OCI-LY3 (cell line): Measurements from ENCODE around the gene UST.
A peak's percentile ranks its signal among the peaks of the same experiment; 100 is the strongest.

Source experiments
- H2AFZ ChIP-seq: fragments of 200-600, 300-600 bp; shearing (Covaris generic); 2 replicates; pipeline ENCODE4 v1.6.0; 2014; ENCODE audit warnings: antibody characterized with exemption, low read depth, low read length
- H3K27ac ChIP-seq: fragments of 200-600, 300-600 bp; sonication (generic); 2 replicates; pipeline ENCODE4 v1.5.1; 2014; ENCODE audit warnings: mild to moderate bottlenecking, low read length, moderate library complexity, mixed read lengths
- H3K27me3 ChIP-seq: fragments of 200-600, 300-600 bp; sonication (generic); 2 replicates; pipeline ENCODE4 v1.6.1; 2014; ENCODE audit warnings: low read depth, low read length, mixed read lengths
- H3K36me3 ChIP-seq: fragments of 200-600, 300-600 bp; sonication (generic); replicated peaks from 2 replicates; pipeline ENCODE3; 2014; ENCODE audit warnings: low read depth, low read length, mixed read lengths
- H3K4me1 ChIP-seq: fragments of 300-600, 200-600 bp; sonication (generic); 2 replicates; pipeline ENCODE4 v1.6.1; 2014; ENCODE audit warnings: low read length, mixed read lengths
- H3K4me2 ChIP-seq: fragments of 200-600, 300-600 bp; sonication (generic); 2 replicates; pipeline ENCODE4 v1.6.1; 2014; ENCODE audit warnings: low read length, mixed read lengths
- H3K4me3 ChIP-seq: fragments of 300-600, 200-600 bp; sonication (generic); 2 replicates; pipeline ENCODE4 v1.5.1; 2014; ENCODE audit warnings: antibody characterized with exemption, mild to moderate bottlenecking, low read length, moderate library complexity
- H3K79me2 ChIP-seq: fragments of 300-600, 200-600 bp; shearing (Covaris generic); 2 replicates; pipeline ENCODE4 v1.6.1; 2014; ENCODE audit warnings: mild to moderate bottlenecking, low read length, mixed read lengths
- H3K9ac ChIP-seq: fragments of 300-600, 200-600 bp; shearing (Covaris generic); 2 replicates; pipeline ENCODE4 v1.6.0; 2014; ENCODE audit warnings: mild to moderate bottlenecking, low read length, moderate library complexity
- H3K9me3 ChIP-seq: fragments of 200-600, 300-600 bp; shearing (Covaris generic); 2 replicates; pipeline ENCODE4 v1.6.1; 2014; ENCODE audit warnings: low read length, mixed read lengths; ENCODE audit not compliant: insufficient read depth
- H4K20me1 ChIP-seq: fragments of 200-600, 300-600 bp; sonication (generic); 2 replicates; pipeline ENCODE4 v1.6.1; 2016; ENCODE audit warnings: low read length, mixed read lengths; ENCODE audit not compliant: insufficient read depth
- CTCF ChIP-seq: fragments of 200-600, 300-600 bp; sonication (generic); IDR thresholded peaks from 2 replicates; pipeline ENCODE4 v1.5.1; 2014; ENCODE audit warnings: antibody characterized with exemption, low read length, low read depth
- EZH2phosphoT487 ChIP-seq: fragments of 200-600 bp; shearing (Covaris generic); IDR thresholded peaks from 2 replicates; pipeline ENCODE4 v1.6.1; 2018; ENCODE audit warnings: antibody characterized with exemption, mixed run types, low read depth

Gene UST

DNA sequence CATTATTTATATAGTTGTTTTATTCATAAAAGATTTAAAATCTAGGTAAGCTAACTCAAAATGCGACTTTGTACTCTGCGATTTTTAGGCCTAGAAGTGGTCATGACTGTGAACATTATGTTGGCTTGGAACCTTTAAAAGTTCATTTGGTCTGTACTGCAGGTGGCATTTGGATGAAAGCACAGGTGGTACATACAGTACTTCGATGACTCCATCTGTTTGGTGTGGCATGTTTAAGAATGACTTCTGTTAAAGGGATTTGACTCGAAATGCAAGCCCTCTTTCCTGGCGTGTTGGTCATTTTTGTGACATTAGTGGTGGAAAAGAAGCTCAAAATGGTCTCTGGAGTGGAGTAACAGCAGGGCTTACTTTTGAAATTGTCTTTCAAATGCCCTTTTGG lies 118.1 kb downstream of the UST start:
- peaks cover 5% of the 10 kb centered on the region for H3K36me3 ChIP-seq
- H2AFZ ChIP-seq = no peak overlapping the region
- no peaks in the 10 kb centered on the region for H3K9me3 ChIP-seq
- peaks cover 33% of the 10 kb centered on the region for H3K4me1 ChIP-seq
- H3K4me3 ChIP-seq = no peak overlapping the region
- H3K27me3 ChIP-seq = no peaks in the 10 kb centered on the region
- H3K79me2 ChIP-seq = no peaks in the 10 kb centered on the region
- TF ChIP-seq EZH2phosphoT487 = no peak
- no peak for TF ChIP-seq CTCF
- no peak overlapping the region for H3K27ac ChIP-seq
- H4K20me1 ChIP-seq = no peaks in the 10 kb centered on the region
- H3K4me2 ChIP-seq = no peak overlapping the region
- H3K9ac ChIP-seq = no peak overlapping the region

DNA sequence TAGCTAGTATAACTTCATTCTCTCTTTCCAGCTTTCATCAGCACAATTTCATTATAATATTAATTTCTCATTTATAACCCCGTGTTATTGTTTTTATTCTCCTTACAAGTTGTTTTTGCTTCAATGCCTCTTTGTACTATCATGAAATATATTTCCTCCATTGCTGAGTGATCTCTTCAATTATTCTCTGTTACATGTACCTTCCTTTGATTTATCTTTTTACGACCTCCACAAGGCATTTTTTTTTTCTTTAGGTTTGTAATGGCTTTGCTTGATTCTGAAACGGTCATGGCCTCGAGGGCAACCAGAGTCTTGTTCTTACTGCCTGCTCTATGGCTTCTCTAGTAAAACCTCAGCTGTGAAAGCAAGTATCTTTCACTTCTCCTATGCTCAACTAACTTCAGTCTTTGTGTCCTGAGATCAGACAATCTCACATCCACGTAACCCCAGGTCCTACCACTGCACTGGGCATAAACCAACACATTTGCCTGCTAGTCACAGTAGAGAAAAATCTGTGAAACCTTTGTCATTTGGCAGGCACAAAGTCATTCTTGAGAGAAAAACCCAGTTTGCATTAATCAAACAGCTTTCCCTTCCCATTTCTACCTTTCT lies 119.9 kb downstream of the UST start:
- H3K36me3 ChIP-seq = peaks cover 5% of the 10 kb centered on the region
- no peaks in the 10 kb centered on the region for H4K20me1 ChIP-seq
- H3K4me2 ChIP-seq = peak overlapping the region; percentile 83
- peak overlapping the region; percentile 83 for H3K27ac ChIP-seq
- H3K4me3 ChIP-seq = peak overlapping the region; percentile 54
- TF ChIP-seq CTCF (no peak), EZH2phosphoT487 (no peak)
- no peaks in the 10 kb centered on the region for H3K9me3 ChIP-seq
- H2AFZ ChIP-seq = no peak overlapping the region; the same call in 1 of the 2 replicates
- H3K4me1 ChIP-seq = peaks cover 33% of the 10 kb centered on the region
- H3K79me2 ChIP-seq = no peaks in the 10 kb centered on the region
- H3K27me3 ChIP-seq = no peaks in the 10 kb centered on the region
- H3K9ac ChIP-seq = peak overlapping the region; percentile 57

- H3K9me3 ChIP-seq = no peaks in the 10 kb centered on the region
- H3K27me3 ChIP-seq = no peaks in the 10 kb centered on the region
- peak overlapping the region; percentile 83 for H3K4me2 ChIP-seq
- no peaks in the 10 kb centered on the region for H4K20me1 ChIP-seq
- H3K79me2 ChIP-seq = no peaks in the 10 kb centered on the region
- peak overlapping the region; percentile 5; the same call in 1 of the 2 replicates for H3K4me3 ChIP-seq
- no peak overlapping the region for H2AFZ ChIP-seq
- no peak overlapping the region; the same call in 1 of the 2 replicates for H3K9ac ChIP-seq
- peaks cover 33% of the 10 kb centered on the region for H3K4me1 ChIP-seq
- peak overlapping the region; percentile 83 for H3K27ac ChIP-seq
- no peak for TF ChIP-seq EZH2phosphoT487
- no peak for TF ChIP-seq CTCF
- H3K36me3 ChIP-seq = peaks cover 5% of the 10 kb centered on the region
These were observed 121.0 kb downstream of the UST start for GRCh38 chr6:148867862-148868261.

- H3K9ac ChIP-seq = no peak overlapping the region
- no peaks in the 10 kb centered on the region for H3K9me3 ChIP-seq
- H3K27me3 ChIP-seq = no peaks in the 10 kb centered on the region
- no peak overlapping the region for H2AFZ ChIP-seq
- H3K4me3 ChIP-seq = peak overlapping the region; percentile 5; the same call in 1 of the 2 replicates
- no peak for TF ChIP-seq CTCF
- TF ChIP-seq EZH2phosphoT487 = no peak
- H4K20me1 ChIP-seq = no peaks in the 10 kb centered on the region
- H3K79me2 ChIP-seq = no peaks in the 10 kb centered on the region
- peak overlapping the region; percentile 83; the same call in 1 of the 2 replicates for H3K27ac ChIP-seq
- H3K4me1 ChIP-seq = peaks cover 33% of the 10 kb centered on the region
- H3K4me2 ChIP-seq = peak overlapping the region; percentile 83
- H3K36me3 ChIP-seq = peaks cover 5% of the 10 kb centered on the region
These were observed 121.5 kb downstream of the UST start for GRCh38 chr6:148868314-148868713.
